ENCODE data around the gene RGMA. TPM values are rescaled to one million over a fixed set of nuclear protein-coding genes. Genes with fewer than 3 reads are reported as not detected.
A peak's percentile ranks its signal among the peaks of the same experiment; 100 is the strongest.

RGMA gene
- total RNA-seq, 2 donors from 2014 or later, result 22.1 to 55.7 TPM

GRCh38 chr15:93060336-93061248 is 28.4 kb downstream of the RGMA start:
- peak overlapping the region; percentile 53 for H3K4me3 ChIP-seq
- H3K36me3 ChIP-seq, result peaks cover 3% of the 10 kb centered on the region
- H3K4me1 ChIP-seq (ENCODE audit: control insufficient read depth in 1 of 2, low read depth in 2 of 2), result peaks cover 29 to 76% of the 10 kb centered on the region in 2 donors
- no peaks in the 10 kb centered on the region for H3K9me3 ChIP-seq
- H3K27me3 ChIP-seq (replicated peaks; ENCODE audit: insufficient read depth), result no peaks in the 10 kb centered on the region
- DNase-seq (ENCODE audit: low spot score), result no peak
- no peak for TF ChIP-seq CTCF (IDR thresholded peaks at IDR 0.05)
- no peak overlapping the region for H3K27ac ChIP-seq
- ATAC-seq (ENCODE audit: insufficient number of reproducible peaks, low FRiP score, low read depth), result no peak

GRCh38 chr15:93059442-93059841 is 29.6 kb downstream of the RGMA start:
- Histone ChIP-seq H3K9me3 (no peaks in the 10 kb centered on the region), H3K4me3 (no peak overlapping the region), H3K36me3 (peaks cover 2% of the 10 kb centered on the region), H3K27ac (no peak overlapping the region), H3K27me3 (replicated peaks; ENCODE audit: insufficient read depth) (no peaks in the 10 kb centered on the region), H3K4me1 (ENCODE audit: control insufficient read depth in 1 of 2, low read depth in 2 of 2) (peaks cover 29 to 71% of the 10 kb centered on the region in 2 donors)
- TF ChIP-seq CTCF (IDR thresholded peaks at IDR 0.05), result no peak
- no peak for DNase-seq (ENCODE audit: low spot score)
- no peak for ATAC-seq (ENCODE audit: insufficient number of reproducible peaks, low FRiP score, low read depth)

GRCh38 chr15:93058904-93059427 is 30.0 kb downstream of the RGMA start:
- no peak overlapping the region for H3K27ac ChIP-seq

GRCh38 chr15:93058128-93058527 is 30.9 kb downstream of the RGMA start:
- no peak for TF ChIP-seq CTCF (IDR thresholded peaks at IDR 0.05)

More at GRCh38 chr15:93058904-93059427, 30.0 kb downstream of the RGMA start:
- peaks cover 26 to 66% of the 10 kb centered on the region in 2 donors for H3K4me1 ChIP-seq (ENCODE audit: control insufficient read depth in 1 of 2, low read depth in 2 of 2)
- ATAC-seq (ENCODE audit: insufficient number of reproducible peaks, low FRiP score, low read depth) (no peak), DNase-seq (ENCODE audit: low spot score) (no peak)
- no peaks in the 10 kb centered on the region for H3K27me3 ChIP-seq (replicated peaks; ENCODE audit: insufficient read depth)
- H3K4me3 ChIP-seq, result no peak overlapping the region
- no peak for TF ChIP-seq CTCF (IDR thresholded peaks at IDR 0.05)
- H3K36me3 ChIP-seq, result peaks cover 2% of the 10 kb centered on the region
- H3K9me3 ChIP-seq, result no peaks in the 10 kb centered on the region

GRCh38 chr15:93057618-93058017 is 31.4 kb downstream of the RGMA start:
- H3K27ac ChIP-seq, result no peak overlapping the region
- no peak for ATAC-seq (ENCODE audit: insufficient number of reproducible peaks, low FRiP score, low read depth)
- H3K27me3 ChIP-seq (replicated peaks; ENCODE audit: insufficient read depth), result no peaks in the 10 kb centered on the region
- peaks cover 2% of the 10 kb centered on the region for H3K36me3 ChIP-seq
- H3K4me1 ChIP-seq (ENCODE audit: control insufficient read depth in 1 of 2, low read depth in 2 of 2), result peaks cover 20 to 52% of the 10 kb centered on the region in 2 donors
- H3K4me3 ChIP-seq, result no peak overlapping the region
- no peaks in the 10 kb centered on the region for H3K9me3 ChIP-seq
- no peak for TF ChIP-seq CTCF (IDR thresholded peaks at IDR 0.05)
- DNase-seq (ENCODE audit: low spot score), result no peak

More at GRCh38 chr15:93058128-93058527, 30.9 kb downstream of the RGMA start:
- H3K36me3 ChIP-seq, result peaks cover 2% of the 10 kb centered on the region
- no peak overlapping the region for H3K4me3 ChIP-seq
- DNase-seq (ENCODE audit: low spot score) (no peak), ATAC-seq (ENCODE audit: insufficient number of reproducible peaks, low FRiP score, low read depth) (no peak)
- H3K9me3 ChIP-seq, result no peaks in the 10 kb centered on the region
- no peak overlapping the region for H3K27ac ChIP-seq
- peaks cover 20 to 57% of the 10 kb centered on the region in 2 donors for H3K4me1 ChIP-seq (ENCODE audit: control insufficient read depth in 1 of 2, low read depth in 2 of 2)
- no peaks in the 10 kb centered on the region for H3K27me3 ChIP-seq (replicated peaks; ENCODE audit: insufficient read depth)

All from thoracic aorta (tissue), 2 donors.